Heart right ventricle (tissue), 16 donors: ENCODE measurements around the gene SHISAL2B. TPM values are rescaled to one million over a fixed set of nuclear protein-coding genes. Genes with fewer than 3 reads are reported as not detected.

Source experiments
- ATAC-seq, 8 donors: fragments of 200-7000 bp; cut with Tn5 transposase; one replicate each; pipeline ENCODE4 v1.9.1; 2020; ENCODE audit warnings: mild to moderate bottlenecking in 8 of 8, moderate library complexity in 8 of 8, moderate number of reproducible peaks in 1 of 8
- DNase-seq, 2 donors: peaks; one replicate each; pipeline ENCODE4 v3.0.0-alpha.2; 2020
- H3K27ac ChIP-seq, 10 donors: fragments of 200-600 bp; sonication (generic) in 2 of 10; one replicate each; pipeline versions ENCODE4 v1.5.0 to v1.8.0; 2020 to 2022; ENCODE audit warnings: mild to moderate bottlenecking in 3 of 10
- H3K27me3 ChIP-seq, 7 donors: fragments of 200-600 bp; one replicate each; pipeline ENCODE4 v1.8.0; 2021 to 2022; ENCODE audit warnings: mild to moderate bottlenecking in 2 of 7
- H3K36me3 ChIP-seq, 9 donors: fragments of 200-600 bp; sonication (generic) in 1 of 9; one replicate each; pipeline versions ENCODE4 v1.5.0 to v1.8.0; 2020 to 2022; ENCODE audit warnings: mild to moderate bottlenecking in 2 of 9
- H3K4me1 ChIP-seq, 9 donors: fragments of 200-600 bp; sonication (generic) in 1 of 9; one replicate each; pipeline versions ENCODE4 v1.5.0 to v1.8.0; 2020 to 2022; ENCODE audit warnings: mild to moderate bottlenecking in 4 of 9
- H3K4me3 ChIP-seq, 10 donors: fragments of 200-600 bp; sonication (generic) in 2 of 10; one replicate each; pipeline versions ENCODE4 v1.5.0 to v1.8.0; 2020 to 2022; ENCODE audit warnings: mild to moderate bottlenecking in 7 of 10, moderate library complexity in 2 of 10
- H3K9me3 ChIP-seq, 11 donors: fragments of 200-600 bp in 10 of 11; sonication (generic) in 2 of 11; one replicate each; pipeline versions ENCODE4 v1.5.0 to v1.8.0; 2013 to 2022; ENCODE audit warnings: mild to moderate bottlenecking in 2 of 11, control low read depth in 1 of 11, moderate library complexity in 1 of 11
- WGBS, 2 donors: extraction: QIAGEN DNeasy Blood & Tissue Kit; methylation state at CpG; one replicate each; pipeline ENCODE4 v1.1.7; 2013; ENCODE audit warnings: inconsistent platforms in 1 of 2; 5-methylcytosine and 5-hydroxymethylcytosine counted together
- intact Hi-C, 10 donors: fragments of 100-400 bp; cut with DNase I; formaldehyde crosslinking; loops; one replicate each; pipeline versions ENCODE4 v1.11.1 to v1.14.2; 2022
- polyA plus RNA-seq, 2 donors: library from polyadenylated mRNA; stranded (reverse); fragments of 200-250 nt; gene quantifications; one replicate each; pipeline ENCODE4 v1.2.3, GENCODE V29; 2013
- total RNA-seq, 10 donors: library from RNA; stranded (reverse); fragmentation: NEBNext Ultra II Directional in 3 of 10; extraction: Animal tissue kit (Norgen Biotek cat#: 25700) in 3 of 10; gene quantifications; one replicate each; pipeline versions ENCODE4 v1.2.1 to v1.2.4, GENCODE V29; 2021 to 2023
- TF ChIP-seq, protein P1 (sequence below), 9 donors: fragments of 200-600 bp; sonication (generic) in 2 of 9; IDR thresholded peaks; one replicate each; pipeline versions ENCODE4 v1.5.0 to v1.8.0; 2021 to 2022; ENCODE audit warnings: antibody characterized with exemption in 9 of 9, mild to moderate bottlenecking in 5 of 9, moderate library complexity in 1 of 9
- donor health status: Arrhythmogenic right ventricular cardiomyopathy.
- donor health status: ischemic (EF 13 %, LVEDD 7.1; RV severe dilation, severe dysfunction).
- donor health status: healthy with polysubstance abuse.
- donor health status: DM: no; HTN: yes; CAD: no.
- donor health status: DM: no; HTN: no; CAD: no.
- donor health status: ischemic (EF 25% LVEDD 6.9; RV normal size, moderate dysfunction).
- donor health status: ischemic (EF 25% LVEDD 5.7; RV mildly dilated, moderate dysfunction).
- donor health status: healthy.
- donor health status: DM: yes; HTN: yes; CAD: no.
- donor health status: Ischemic cardiomyopathy.
- donor health status: ischemic (EF 35%, LVEDD 5.7; RV mildly dilated, moderate dysfunction).
- donor health status: nonischemic (EF 11% LVEDD 7.7; RV severe dilation, severe dysfunction).
- donor health status: DM: yes; HTN: yes; CAD: no.
- donor health status: PGD.
- donor health status: ischemic (EF 29% LVEDD 5.4; RV normal size, mild dysfunction).
- donor health status: nonischemic (EF 23%, LVEDD 6.1; RV moderate dilation, normal function).

Gene SHISAL2B
- total and polyA plus RNA-seq, 12 donors: not detected

DNA sequence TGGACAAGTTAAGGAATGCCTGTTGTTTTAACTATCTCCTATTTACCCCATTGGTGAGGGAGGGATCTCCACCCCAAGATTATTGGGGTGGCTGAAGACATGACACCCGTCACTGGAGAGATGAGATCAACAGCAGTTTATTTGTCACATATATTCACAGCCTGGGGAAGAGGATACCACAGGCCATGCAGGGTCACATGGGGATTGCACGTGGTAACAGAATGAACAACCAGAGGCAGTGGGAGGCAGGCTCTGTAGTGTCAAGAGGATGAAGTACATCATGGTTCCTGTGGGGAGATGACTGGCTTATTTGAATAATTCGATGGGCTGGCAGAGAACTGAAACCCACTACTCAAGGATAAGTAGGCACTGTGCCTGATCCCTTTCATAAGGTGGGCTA, 18.6 kb upstream of the SHISAL2B start:
- TF ChIP-seq, protein P1, sequence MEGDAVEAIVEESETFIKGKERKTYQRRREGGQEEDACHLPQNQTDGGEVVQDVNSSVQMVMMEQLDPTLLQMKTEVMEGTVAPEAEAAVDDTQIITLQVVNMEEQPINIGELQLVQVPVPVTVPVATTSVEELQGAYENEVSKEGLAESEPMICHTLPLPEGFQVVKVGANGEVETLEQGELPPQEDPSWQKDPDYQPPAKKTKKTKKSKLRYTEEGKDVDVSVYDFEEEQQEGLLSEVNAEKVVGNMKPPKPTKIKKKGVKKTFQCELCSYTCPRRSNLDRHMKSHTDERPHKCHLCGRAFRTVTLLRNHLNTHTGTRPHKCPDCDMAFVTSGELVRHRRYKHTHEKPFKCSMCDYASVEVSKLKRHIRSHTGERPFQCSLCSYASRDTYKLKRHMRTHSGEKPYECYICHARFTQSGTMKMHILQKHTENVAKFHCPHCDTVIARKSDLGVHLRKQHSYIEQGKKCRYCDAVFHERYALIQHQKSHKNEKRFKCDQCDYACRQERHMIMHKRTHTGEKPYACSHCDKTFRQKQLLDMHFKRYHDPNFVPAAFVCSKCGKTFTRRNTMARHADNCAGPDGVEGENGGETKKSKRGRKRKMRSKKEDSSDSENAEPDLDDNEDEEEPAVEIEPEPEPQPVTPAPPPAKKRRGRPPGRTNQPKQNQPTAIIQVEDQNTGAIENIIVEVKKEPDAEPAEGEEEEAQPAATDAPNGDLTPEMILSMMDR (IDR thresholded peaks at IDR 0.05): no peak
- no peaks in the 10 kb centered on the region for H3K4me1 ChIP-seq
- no peak overlapping the region for H3K4me3 ChIP-seq
- ATAC-seq (no peak), DNase-seq (no peak)
- intact Hi-C loops: no loop called here
- H3K27ac ChIP-seq: no peak overlapping the region
- no peaks in the 10 kb centered on the region for H3K36me3 ChIP-seq
- peaks cover 0 to 4% (median 0%) of the 10 kb centered on the region in 7 donors for H3K27me3 ChIP-seq
- 77 to 86% methylated on average over 3 of the region's 3 CpGs for WGBS, 2 donors
- H3K9me3 ChIP-seq: peaks cover 0 to 6% (median 0%) of the 10 kb centered on the region in 11 donors

DNA sequence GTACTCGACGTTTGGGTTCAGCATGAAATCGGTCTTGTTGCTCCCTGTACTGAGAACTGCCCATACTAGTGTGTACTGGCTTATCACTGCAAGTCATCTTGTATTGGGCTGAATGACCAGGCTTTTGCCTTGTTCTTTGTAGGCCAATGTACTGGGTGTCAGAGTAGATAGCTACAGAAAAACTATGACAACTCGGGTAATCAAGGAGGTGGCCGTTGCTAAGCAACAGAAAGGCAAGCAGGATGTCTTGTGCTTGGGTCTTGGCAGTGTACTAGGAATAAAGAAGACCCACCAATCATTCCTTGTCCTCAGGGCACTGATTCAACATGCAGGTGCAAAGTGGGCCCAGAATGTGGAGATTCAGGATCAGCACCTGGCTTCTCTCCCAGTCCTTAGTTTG, 11.9 kb upstream of the SHISAL2B start:
- DNase-seq (no peak), ATAC-seq (no peak)
- 79 to 82% methylated on average over 5 of the region's 5 CpGs for WGBS, 2 donors
- Histone ChIP-seq H3K36me3 (no peaks in the 10 kb centered on the region), H3K9me3 (no peaks in the 10 kb centered on the region), H3K27me3 (peaks cover 0 to 21% (median 4%) of the 10 kb centered on the region in 7 donors), H3K27ac (no peak overlapping the region), H3K4me1 (no peaks in the 10 kb centered on the region), H3K4me3 (no peak overlapping the region)
- intact Hi-C loops: no loop called here
- TF ChIP-seq, protein P1 (IDR thresholded peaks at IDR 0.05): no peak

DNA sequence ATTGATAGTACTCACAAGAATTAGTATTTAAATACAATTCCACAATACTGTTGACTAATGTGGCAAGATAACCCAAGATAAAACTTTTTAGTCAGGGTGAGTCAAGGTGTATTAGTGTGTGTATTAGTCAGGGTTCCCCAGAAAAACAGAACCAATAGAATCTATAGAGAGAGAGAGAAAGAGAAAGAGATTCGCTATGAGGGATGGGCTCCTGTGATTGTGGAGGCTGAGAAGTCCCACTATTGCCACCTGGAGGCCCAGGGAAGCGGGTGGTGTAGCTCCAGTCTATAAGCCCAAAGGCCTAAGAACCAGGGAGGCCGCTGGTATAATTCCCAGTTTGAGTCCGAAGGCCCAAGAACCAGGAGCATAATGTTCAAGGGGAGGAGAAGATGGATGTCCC, 10.0 kb upstream of the SHISAL2B start:
- no peak for DNase-seq
- Histone ChIP-seq H3K27ac (no peak overlapping the region), H3K27me3 (peaks cover 0 to 27% (median 4%) of the 10 kb centered on the region in 7 donors), H3K4me1 (no peaks in the 10 kb centered on the region), H3K4me3 (no peak overlapping the region), H3K9me3 (no peaks in the 10 kb centered on the region), H3K36me3 (no peaks in the 10 kb centered on the region)
- 79 to 81% methylated on average over 4 of the region's 4 CpGs for WGBS, 2 donors
- TF ChIP-seq, protein P1 (IDR thresholded peaks at IDR 0.05): no peak
- no peak for ATAC-seq
- intact Hi-C loops: no loop called here

DNA sequence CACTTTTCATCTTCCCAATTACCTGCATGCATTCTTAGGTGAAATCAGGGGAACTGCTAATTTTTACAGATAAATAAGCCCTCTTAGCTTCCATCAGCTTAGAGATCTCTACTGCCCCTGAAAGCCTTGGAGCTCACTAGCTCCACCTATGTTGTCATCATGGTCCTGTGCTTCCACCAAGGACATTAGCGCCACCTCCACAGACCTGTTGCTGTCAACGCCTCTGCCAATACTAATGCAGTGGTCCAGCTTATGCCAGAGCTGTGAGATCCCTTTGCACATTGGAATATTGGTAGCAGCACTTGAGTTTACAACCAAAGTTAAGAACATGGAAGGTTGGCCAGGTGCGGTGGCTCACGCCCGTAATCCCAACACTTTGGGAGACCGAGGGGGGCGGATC, 7.7 kb upstream of the SHISAL2B start:
- DNase-seq (no peak), ATAC-seq (no peak)
- no peak overlapping the region for H3K4me3 ChIP-seq
- H3K4me1 ChIP-seq: no peaks in the 10 kb centered on the region
- TF ChIP-seq, protein P1 (IDR thresholded peaks at IDR 0.05): no peak
- WGBS, 2 donors: 89 to 91% methylated on average over 7 of the region's 7 CpGs
- no peaks in the 10 kb centered on the region for H3K36me3 ChIP-seq
- H3K27me3 ChIP-seq: peaks cover 0 to 27% (median 3%) of the 10 kb centered on the region in 7 donors
- intact Hi-C loops: no loop called here
- H3K27ac ChIP-seq: no peak overlapping the region
- no peaks in the 10 kb centered on the region for H3K9me3 ChIP-seq
